Measurements from ENCODE around the gene HNRNPA0.
A peak's percentile ranks its signal among the peaks of the same experiment; 100 is the strongest.

HNRNPA0 gene

DNA sequence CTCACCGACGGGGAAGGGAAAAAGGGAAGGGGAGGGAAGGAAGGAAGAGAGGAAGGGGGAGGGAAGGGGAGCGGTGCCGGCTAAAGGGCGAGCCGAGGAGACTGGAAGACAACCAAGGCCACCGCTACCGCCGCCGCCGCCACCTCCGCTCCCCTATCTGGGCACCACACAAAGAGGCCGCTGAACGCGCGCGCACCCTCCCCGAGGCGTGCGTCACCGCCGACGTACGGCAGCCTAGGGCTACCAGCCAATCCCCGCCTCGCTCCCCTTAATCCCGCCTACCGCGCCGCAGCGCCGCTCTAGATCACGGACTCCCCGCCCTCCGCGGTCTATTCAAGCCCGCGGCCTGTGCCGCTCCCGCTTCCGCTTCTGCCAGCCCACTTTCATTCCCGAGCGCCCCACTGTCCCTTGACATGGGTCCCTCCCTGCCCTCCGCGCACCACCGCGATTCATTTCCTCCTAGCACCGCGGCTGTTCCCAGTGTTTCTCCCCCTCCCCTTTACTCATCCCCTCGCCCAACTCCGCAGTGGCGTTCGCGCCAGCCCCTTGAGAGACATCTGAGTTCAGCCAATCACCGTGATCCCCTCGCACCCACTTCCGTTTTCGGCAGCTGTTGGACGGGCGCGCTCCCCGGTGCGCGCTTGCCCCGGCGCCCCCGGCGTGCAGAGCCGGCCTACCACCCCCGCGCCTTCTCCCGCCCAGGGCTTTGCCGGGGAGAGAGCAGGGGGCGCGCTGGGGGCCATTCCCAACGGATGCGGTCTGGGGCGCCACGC, at the start of gene HNRNPA0:
Gene HNRNPA0 (minus strand): TSS at position 176 of the 773 bp plus-strand sequence. CDS start 297 bp downstream, outside the sequence.
- DNase-seq (ENCODE audit: low read depth): peak; percentile 92
- TF ChIP-seq, protein P1, sequence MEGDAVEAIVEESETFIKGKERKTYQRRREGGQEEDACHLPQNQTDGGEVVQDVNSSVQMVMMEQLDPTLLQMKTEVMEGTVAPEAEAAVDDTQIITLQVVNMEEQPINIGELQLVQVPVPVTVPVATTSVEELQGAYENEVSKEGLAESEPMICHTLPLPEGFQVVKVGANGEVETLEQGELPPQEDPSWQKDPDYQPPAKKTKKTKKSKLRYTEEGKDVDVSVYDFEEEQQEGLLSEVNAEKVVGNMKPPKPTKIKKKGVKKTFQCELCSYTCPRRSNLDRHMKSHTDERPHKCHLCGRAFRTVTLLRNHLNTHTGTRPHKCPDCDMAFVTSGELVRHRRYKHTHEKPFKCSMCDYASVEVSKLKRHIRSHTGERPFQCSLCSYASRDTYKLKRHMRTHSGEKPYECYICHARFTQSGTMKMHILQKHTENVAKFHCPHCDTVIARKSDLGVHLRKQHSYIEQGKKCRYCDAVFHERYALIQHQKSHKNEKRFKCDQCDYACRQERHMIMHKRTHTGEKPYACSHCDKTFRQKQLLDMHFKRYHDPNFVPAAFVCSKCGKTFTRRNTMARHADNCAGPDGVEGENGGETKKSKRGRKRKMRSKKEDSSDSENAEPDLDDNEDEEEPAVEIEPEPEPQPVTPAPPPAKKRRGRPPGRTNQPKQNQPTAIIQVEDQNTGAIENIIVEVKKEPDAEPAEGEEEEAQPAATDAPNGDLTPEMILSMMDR (conservative IDR thresholded peaks at IDR 0.05; ENCODE audit: low read depth, low read length): no peak
- peak within 1 kb of the TSS; percentile 96 for H3K4me3 ChIP-seq (ENCODE audit: low read length)

DNA sequence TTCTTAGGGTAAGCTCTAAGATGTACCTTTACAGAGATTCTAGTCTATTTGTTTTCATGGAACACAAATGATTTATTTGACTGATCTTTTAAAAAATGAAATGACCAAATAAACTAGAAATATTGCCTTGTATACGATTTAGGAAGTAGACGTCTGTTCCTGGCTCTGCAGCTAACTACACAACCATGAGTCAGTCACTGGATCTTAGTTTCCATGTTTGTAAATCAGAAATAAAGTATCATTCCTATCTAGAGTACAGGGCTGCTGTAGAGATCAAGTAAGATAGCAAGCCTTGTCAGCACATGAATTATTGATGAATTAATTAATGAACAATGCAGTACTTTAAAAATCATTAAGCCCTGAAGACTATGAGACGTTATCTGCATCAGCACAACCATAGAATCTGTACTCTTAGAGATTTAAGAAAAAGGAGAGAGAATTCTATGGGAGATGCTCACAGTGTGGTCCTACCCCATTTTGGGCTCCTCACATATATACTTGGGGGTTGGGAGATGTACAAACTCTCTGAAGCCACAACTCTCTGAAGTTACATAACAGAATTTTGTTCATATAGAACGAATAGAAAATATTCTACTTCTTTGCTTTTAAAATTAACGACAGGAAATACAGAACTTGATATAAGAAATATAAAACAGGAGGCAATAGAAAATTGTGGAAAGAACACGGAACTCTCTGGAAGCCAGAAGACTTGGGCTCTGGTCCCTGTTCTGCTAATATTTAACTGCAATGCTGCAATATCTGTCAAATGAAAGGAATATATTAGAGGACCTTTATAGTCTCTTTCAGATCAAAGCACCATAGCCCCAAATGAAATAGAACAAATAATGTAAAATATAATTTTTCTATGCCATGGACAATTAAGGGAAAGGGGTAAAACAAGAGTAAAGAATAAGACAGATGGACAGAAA, 48.4 kb upstream of the HNRNPA0 start:
- DNase-seq (ENCODE audit: low read depth): no peak
- H3K4me3 ChIP-seq (ENCODE audit: low read length): no peak overlapping the region
- TF ChIP-seq, protein P1 (conservative IDR thresholded peaks at IDR 0.05; ENCODE audit: low read depth, low read length): no peak

DNA sequence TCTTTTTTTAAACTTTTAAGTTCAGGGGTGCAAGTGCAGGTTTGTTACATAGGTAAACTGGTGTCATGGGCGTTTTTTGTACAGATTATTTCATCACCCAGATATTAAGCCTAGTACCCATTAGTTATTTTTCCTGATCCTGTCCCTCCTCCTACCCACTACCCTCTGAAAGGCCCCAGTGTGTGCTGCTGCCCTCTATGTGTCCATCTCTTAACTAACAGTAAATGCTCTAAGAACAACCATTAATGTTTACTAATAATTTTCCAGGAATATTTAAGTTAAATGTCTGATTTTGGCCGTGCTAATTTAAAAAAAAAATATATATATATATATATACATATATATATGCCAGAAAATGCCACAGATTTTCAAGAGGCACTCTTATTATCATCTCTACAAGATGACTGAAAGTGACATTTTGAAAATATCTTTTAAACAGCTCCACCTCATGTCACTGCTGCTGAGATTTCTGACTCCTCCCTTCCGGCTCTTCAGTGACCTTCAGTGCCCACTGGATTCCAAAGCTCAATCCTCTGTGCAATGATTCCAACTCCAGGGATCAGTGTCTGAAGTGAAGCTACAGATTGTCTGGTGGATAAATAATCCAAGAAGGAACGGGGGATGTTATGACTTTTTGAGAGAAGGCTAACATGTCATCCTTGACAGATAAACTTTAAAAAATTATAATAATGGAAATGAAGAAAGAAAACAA, 46.7 kb upstream of the HNRNPA0 start:
- no peak for DNase-seq (ENCODE audit: low read depth)
- TF ChIP-seq, protein P1 (conservative IDR thresholded peaks at IDR 0.05; ENCODE audit: low read depth, low read length): no peak
- no peak overlapping the region for H3K4me3 ChIP-seq (ENCODE audit: low read length)

DNA sequence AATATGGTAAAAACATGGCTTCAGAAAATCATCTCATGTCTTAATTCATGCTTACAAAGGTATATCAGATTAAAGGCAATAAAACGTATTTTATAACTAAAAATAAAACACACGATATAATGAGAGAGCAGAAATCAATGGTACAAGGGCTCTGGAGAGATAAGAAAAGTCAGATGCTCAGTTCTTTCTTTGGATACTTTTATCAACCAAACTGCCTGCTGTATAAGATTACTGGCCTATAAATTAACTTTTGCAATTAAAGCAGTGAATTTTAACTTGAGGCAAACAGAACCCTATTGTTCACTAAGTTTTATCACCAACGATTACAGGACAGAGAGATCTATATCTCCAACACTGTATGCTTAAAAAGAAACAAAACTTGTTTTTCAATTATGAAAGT, 42.1 kb upstream of the HNRNPA0 start:
- H3K4me3 ChIP-seq (ENCODE audit: low read length): no peak overlapping the region
- TF ChIP-seq, protein P1 (conservative IDR thresholded peaks at IDR 0.05; ENCODE audit: low read depth, low read length): no peak
- DNase-seq (ENCODE audit: low read depth): no peak

DNA sequence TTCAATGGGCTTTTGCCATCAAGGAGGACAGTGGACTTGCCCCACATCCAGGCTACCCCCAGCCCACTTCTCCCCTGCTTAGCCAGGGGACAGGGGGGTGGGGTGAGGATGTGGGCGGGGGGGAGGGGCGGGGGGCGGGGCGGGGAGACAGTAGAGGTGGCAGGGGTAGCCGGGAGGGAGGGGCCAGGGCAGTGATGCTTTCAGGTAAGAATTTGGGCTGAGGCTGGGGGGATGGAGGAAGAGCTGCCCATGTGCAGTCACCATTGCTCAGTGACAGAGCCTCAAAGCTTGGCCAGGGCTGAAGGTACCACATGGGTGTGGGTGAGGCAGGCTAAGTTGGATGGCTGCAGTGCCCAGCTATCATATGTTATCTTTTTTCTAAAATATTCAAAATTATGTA, 40.7 kb upstream of the HNRNPA0 start:
- H3K4me3 ChIP-seq (ENCODE audit: low read length): no peak overlapping the region
- DNase-seq (ENCODE audit: low read depth): no peak
- TF ChIP-seq, protein P1 (conservative IDR thresholded peaks at IDR 0.05; ENCODE audit: low read depth, low read length): no peak

DNA sequence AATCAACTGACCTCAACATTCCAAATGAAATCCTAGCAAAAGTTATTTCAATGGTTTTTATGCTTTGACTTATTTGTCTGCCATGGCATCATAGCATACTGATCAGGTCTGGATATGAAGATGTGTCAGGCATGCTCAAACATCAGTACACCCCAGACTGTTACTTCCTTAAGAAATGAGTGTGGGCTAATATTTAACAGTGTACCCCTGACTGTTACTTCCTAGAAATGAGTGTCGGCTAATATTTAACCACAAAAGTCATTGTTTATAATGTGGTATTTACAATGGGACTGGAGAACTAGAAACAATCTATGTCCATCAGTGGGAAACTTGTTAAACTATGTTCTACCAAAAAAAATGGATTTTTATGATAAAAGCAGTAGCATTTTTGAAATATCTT, 38.1 kb upstream of the HNRNPA0 start:
- no peak overlapping the region for H3K4me3 ChIP-seq (ENCODE audit: low read length)
- TF ChIP-seq, protein P1 (conservative IDR thresholded peaks at IDR 0.05; ENCODE audit: low read depth, low read length): no peak
- no peak for DNase-seq (ENCODE audit: low read depth)

Data from retinal pigment epithelial cell (primary cell).